Inferior parietal cortex (tissue), 1 donor: ENCODE data around the gene HMGA1.
"Not testable (repeated sequence)": the region's sequence is repeated elsewhere in the genome, so short reads cannot be mapped to it uniquely, and the experiment has no call there.

ENCODE experiments used
- DNase-seq: peaks from one replicate; pipeline ENCODE4 v3.0.0-alpha.2; 2016; ENCODE audit errors: extremely low spot score

HMGA1 gene

GRCh38 chr6:34239893-34240292, 3.2 kb downstream of the HMGA1 start:
- DNase-seq, result no peak

GRCh38 chr6:34240329-34241248, 3.9 kb downstream of the HMGA1 start:
- DNase-seq, result no peak

DNA sequence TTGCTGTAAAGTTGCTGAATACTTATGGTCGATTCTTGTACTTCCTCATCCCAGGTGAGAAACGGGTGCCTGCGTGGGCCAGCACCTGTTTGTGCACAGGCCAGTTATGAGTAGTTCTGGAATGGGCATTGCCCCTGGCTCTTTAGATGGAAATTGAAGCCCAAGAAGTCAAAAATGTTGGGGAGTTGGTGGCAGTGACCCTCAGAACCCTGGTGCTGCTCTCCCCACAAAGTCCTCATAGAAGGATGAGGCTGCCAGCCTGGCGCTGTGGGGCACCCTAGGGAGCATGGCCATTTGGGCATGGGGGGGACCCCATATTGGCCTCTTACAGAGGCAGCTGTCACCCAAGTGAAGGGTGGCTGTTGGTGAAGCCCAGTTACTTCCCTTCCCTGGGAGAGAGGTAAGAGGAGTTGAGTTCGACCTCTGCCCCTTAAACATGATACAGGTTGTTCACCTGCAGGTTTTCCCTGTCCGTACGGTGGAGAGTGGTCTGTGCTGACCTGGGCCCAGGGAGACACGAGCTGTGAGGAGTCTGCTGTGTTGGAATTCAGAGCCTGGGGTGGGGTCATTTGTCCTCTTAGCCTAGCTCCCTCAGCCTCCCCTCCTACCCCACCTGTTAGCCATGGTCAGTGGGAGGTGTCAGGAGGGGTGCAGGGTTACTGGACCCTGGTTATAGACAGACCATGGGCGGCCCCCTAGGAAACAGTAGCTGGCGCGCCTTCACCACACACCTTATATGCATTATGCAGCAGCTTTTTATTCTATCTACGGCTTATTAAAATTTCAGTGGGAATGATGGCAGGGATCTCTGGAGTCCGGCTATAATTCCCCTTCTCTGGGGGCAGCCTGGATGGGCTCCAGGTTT, 4.9 kb downstream of the HMGA1 start:
- no peak for DNase-seq

GRCh38 chr6:34242252-34243130, 5.8 kb downstream of the HMGA1 start:
- no peak for DNase-seq

DNA sequence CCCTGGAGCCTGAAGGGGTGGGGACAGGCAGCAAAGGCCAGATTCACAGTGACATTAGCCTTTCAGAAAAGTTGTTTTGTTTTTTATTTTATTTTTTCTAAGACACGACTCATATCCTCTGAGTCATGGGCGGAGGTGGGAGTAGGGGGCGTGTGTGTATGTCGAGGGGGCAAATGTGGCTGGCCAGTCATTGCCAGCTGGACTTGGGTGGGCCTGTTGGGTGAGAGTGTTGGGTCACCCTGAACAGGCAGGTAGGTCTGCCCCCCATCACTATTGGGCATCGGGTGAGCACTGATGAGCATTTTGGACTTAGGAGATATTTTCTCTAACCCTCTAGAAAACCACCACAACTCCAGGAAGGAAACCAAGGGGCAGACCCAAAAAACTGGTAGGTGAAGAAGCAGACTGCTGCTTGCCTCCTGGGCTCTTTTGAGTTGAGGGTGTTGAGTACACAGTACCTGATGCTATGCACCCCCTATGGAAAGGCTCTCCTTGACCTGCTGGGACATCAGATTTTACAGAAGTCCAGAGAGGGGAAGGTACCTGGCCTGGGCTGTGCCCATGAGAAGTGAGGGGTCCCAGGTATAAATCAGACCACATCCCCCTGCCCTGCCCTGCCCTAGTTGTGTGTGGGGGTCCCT, 6.6 kb downstream of the HMGA1 start:
- no peak for DNase-seq

DNA sequence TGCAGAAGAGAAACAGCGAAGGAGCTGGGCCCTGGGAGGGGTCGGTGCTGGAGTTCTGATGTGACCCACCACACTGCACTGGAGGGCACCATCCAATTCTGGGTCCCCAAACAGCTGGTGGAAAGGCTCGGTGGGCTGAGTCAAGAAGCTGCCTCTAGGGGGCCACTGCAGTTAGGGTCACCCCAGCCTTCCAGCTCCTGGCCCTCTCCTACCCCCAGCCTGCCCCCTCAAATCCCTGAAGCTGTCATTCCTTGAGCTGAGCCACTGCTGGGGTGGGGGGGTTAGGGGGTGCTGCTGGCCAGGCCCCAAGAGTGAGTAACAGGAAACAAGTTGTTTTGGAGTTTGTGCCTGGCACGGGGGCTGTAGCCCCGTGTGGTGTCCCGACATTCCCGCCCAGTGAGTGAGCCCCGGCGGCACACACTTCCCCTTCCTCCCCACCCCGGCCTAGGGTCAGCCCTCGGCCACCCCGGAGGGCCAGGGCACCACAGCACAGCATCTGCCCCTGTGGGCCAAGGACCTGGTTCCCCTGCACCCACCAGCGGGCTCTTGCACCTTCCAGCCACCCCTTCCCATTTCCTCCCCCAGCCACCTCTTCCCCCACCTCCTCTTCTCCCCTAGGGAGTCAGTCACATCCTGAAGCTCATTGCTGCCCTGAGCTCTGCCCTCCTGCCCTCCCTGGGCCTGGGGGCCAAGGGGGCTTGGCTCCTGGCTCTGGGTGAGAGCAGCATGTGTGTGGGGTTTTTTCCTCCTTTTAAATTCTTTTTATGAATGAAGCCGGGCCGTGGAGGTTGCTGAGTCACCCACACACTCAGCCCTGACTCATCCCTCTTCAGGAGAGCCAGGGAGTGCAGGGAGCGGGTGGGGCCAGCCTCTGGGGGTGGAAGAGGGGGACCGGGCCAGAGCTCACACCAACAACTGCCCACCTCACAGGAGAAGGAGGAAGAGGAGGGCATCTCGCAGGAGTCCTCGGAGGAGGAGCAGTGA, 7.5 kb downstream of the HMGA1 start:
- peak; percentile 47 for DNase-seq

DNA sequence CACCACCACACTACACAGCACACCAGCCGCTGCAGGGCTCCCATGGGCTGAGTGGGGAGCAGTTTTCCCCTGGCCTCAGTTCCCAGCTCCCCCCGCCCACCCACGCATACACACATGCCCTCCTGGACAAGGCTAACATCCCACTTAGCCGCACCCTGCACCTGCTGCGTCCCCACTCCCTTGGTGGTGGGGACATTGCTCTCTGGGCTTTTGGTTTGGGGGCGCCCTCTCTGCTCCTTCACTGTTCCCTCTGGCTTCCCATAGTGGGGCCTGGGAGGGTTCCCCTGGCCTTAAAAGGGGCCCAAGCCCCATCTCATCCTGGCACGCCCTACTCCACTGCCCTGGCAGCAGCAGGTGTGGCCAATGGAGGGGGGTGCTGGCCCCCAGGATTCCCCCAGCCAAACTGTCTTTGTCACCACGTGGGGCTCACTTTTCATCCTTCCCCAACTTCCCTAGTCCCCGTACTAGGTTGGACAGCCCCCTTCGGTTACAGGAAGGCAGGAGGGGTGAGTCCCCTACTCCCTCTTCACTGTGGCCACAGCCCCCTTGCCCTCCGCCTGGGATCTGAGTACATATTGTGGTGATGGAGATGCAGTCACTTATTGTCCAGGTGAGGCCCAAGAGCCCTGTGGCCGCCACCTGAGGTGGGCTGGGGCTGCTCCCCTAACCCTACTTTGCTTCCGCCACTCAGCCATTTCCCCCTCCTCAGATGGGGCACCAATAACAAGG, 8.5 kb downstream of the HMGA1 start:
- not testable (repeated sequence) for DNase-seq

GRCh38 chr6:34245761-34246140, 9.1 kb downstream of the HMGA1 start:
- not testable (repeated sequence) for DNase-seq

GRCh38 chr6:34246249-34246562, 9.5 kb downstream of the HMGA1 start:
- DNase-seq, result no peak

- no peak for DNase-seq
Measured at GRCh38 chr6:34246563-34247391, 10.1 kb downstream of the HMGA1 start.

GRCh38 chr6:34247481-34248197, 11.0 kb downstream of the HMGA1 start:
- no peak for DNase-seq

- DNase-seq, result no peak
Measured at GRCh38 chr6:34248198-34248726, 11.6 kb downstream of the HMGA1 start.

DNA sequence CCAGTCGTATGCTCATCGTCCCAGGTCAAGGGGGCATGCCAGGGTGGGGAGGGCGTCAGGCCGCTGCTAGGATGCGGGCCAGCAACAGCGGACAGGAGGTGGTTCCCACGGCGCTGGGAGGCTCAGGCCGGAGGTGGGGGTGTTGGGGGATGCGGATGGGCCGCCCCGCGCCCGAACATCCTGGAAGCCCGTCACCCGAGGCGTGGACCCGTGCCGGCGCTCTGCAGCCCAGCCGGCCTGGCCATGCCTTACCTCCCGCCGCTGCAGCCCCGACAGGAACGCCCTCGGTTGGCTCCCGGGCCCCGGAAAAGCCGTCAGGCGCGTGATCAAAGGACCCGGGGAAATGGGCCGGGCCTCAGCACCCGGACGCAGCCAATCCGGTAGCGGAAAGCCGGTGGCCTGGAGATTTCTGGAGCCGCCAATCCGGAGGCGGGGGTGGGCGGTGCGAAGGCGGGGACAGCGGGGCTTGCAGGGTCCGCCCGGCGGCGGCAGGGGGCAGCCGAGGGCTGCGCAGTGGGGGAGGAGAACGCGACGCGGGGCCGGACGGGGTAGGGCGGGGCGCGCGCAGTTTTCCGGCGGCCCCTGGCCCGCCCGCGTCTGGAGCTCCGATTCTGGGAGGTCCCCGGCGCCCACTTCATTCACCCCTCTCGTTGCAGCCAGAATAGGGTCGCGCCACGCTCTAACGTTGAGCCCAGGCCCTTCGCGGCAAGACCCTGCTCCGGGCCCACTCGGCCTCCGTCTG, 12.2 kb downstream of the HMGA1 start, which contains the start of gene SMIM29:
TSS of gene SMIM29 (minus strand) at position 280 of the 742 bp plus-strand sequence. CDS start 1,215 bp downstream, outside the sequence.
- peak; percentile 93 for DNase-seq

GRCh38 chr6:34249469-34250261, 13.0 kb downstream of the HMGA1 start:
- no peak for DNase-seq

DNA sequence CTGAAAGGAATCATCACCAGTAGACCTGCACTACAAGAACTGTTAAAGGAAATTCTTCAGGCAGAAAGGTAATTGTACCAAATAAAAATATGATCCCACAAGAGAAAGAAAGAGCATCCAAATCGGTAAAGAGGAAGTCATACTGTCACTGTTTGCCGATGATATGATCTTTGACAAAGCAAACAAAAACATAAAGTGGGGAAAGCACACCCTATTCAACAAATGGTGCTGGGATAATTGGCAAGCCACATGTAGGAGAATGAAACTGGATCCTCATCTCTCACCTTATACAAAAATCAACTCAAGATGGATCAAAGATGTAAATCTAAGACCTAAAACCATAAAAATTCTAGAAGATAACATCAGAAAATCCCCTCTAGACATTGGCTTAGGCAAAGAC, 15.7 kb downstream of the HMGA1 start:
- not testable (repeated sequence) for DNase-seq

- DNase-seq, result no peak
Measured at GRCh38 chr6:34259529-34260069, 22.9 kb downstream of the HMGA1 start.
